VCaP (cell line): ENCODE measurements around the gene ACYP1.

ENCODE experiments used
- H3K27ac ChIP-seq: fragments of 450-650 bp; 2 replicates; pipeline ENCODE4 v1.5.1; 2017
- CTCF ChIP-seq: fragments of 450-650 bp; conservative IDR thresholded peaks from 2 replicates; pipeline ENCODE4 v1.5.1; 2017; ENCODE audit warnings: mild to moderate bottlenecking, moderate library complexity

Gene ACYP1

GRCh38 chr14:75060420-75060819 is 3.4 kb downstream of the ACYP1 start:
- H3K27ac ChIP-seq = no peak overlapping the region
- TF ChIP-seq CTCF = no peak

GRCh38 chr14:75059642-75060041 is 4.2 kb downstream of the ACYP1 start:
- no peak for TF ChIP-seq CTCF
- H3K27ac ChIP-seq = no peak overlapping the region

GRCh38 chr14:75054421-75054820 is 9.4 kb downstream of the ACYP1 start:
- no peak for TF ChIP-seq CTCF
- no peak overlapping the region for H3K27ac ChIP-seq

- H3K27ac ChIP-seq = no peak overlapping the region
- no peak for TF ChIP-seq CTCF
These were observed 10.2 kb downstream of the ACYP1 start for GRCh38 chr14:75053396-75054291.

- no peak for TF ChIP-seq CTCF
- H3K27ac ChIP-seq = peak overlapping the region; percentile 89
These were observed 12.3 kb downstream of the ACYP1 start for GRCh38 chr14:75051556-75051899.

- H3K27ac ChIP-seq = peak within 1 kb of the TSS; percentile 89
- TF ChIP-seq CTCF = no peak
These were observed 12.8 kb downstream of the ACYP1 start, which contains the start of gene MLH3 for GRCh38 chr14:75050852-75051555. MLH3 (minus strand) TSS chr14:75051467; CDS start chr14:75049655, 1,812 bp downstream.

GRCh38 chr14:75049731-75050201 is 14.1 kb downstream of the ACYP1 start:
- H3K27ac ChIP-seq = no peak overlapping the region
- no peak for TF ChIP-seq CTCF
